K562 (cell line): ENCODE results near the gene KRT14. TPM values are rescaled to one million over a fixed set of nuclear protein-coding genes. Genes with fewer than 3 reads are reported as not detected.

Source experiments
- ATAC-seq: fragments of 200-7000 bp; cut with Tn5 transposase; 3 replicates; pipeline ENCODE4 v1.9.1; 2020; ENCODE audit warnings: moderate library complexity
- BruUV-seq: library from RNA; stranded (reverse); fragments of 400-500 nt; replicated peaks from 2 replicates; lab custom pipeline; 2021; lab: Mats Ljungman, UMichigan
- CTCF ChIA-PET: fragments of 300-600 bp; formaldehyde crosslinking; extraction: SDS; loops from one replicate; lab custom pipeline; 2021; ENCODE audit warnings: low intra/inter-chr PET ratio; lab: Yijun Ruan, JAX
- POLR2A ChIA-PET: fragments of 300-600, 350-650 bp; sonication (Branson Sonifier 250); formaldehyde crosslinking; extraction: SDS; loops from one replicate; lab custom pipeline; 2021; ENCODE audit warnings: antibody characterized with exemption, inconsistent platforms; lab: Yijun Ruan, JAX
- DNase-seq, 4 experiments: peaks; one replicate each; pipeline versions ENCODE4 v3.0.0 to v3.0.0-alpha.2; 2011 to 2018; ENCODE audit warnings: low spot score in 3 of 4, mixed read lengths in 3 of 4; ENCODE audit errors: extremely low read depth in 1 of 4
- FAIRE-seq: peaks from 2 replicates; lab custom pipeline; 2011; peaks lifted over from hg19 to GRCh38; lab: Jason Lieb, UNC
- H2AFZ ChIP-seq: 2 replicates; pipeline ENCODE4 v1.6.0; 2011; ENCODE audit warnings: low read depth, low read length, control low read depth, inconsistent platforms
- H3K27ac ChIP-seq: fragments of 200-600 bp; 3 replicates; pipeline ENCODE4 v1.8.0; 2011; ENCODE audit warnings: low read depth, mild to moderate bottlenecking, control low read depth, inconsistent platforms, low read length, moderate library complexity, mixed read lengths; ENCODE audit errors: extremely low read depth
- H3K27me3 ChIP-seq, 2 experiments: fragments of 300-600 bp in 1 of 2; 2 replicates in 1 of 2; 3 replicates in 1 of 2; pipeline versions ENCODE4 v1.6.0 to v1.8.0; 2011; ENCODE audit warnings: inconsistent platforms in 2 of 2, low read length in 2 of 2, mild to moderate bottlenecking in 1 of 2, mixed read lengths in 1 of 2, moderate library complexity in 1 of 2; ENCODE audit not compliant: control insufficient read depth in 2 of 2, insufficient read depth in 2 of 2
- H3K36me3 ChIP-seq: fragments of 300-600 bp; 3 replicates; pipeline ENCODE4 v1.8.0; 2011; ENCODE audit warnings: mild to moderate bottlenecking, low read length, inconsistent platforms; ENCODE audit not compliant: control insufficient read depth, insufficient read depth
- H3K4me1 ChIP-seq, 2 experiments: fragments of 200-600 bp in 1 of 2; replicated peaks in 1 of 2; 2 replicates in 1 of 2; 3 replicates in 1 of 2; pipeline versions ENCODE4 v1.5.1 to v1.8.0; 2011; ENCODE audit warnings: inconsistent platforms in 2 of 2, low read length in 2 of 2, mild to moderate bottlenecking in 1 of 2, mixed read lengths in 1 of 2, moderate library complexity in 1 of 2; ENCODE audit not compliant: control insufficient read depth in 2 of 2, insufficient read depth in 2 of 2
- H3K4me2 ChIP-seq: 2 replicates; pipeline ENCODE4 v1.6.1; 2011; ENCODE audit warnings: low read length, control low read depth, inconsistent platforms, mixed read lengths; ENCODE audit not compliant: insufficient read depth
- H3K4me3 ChIP-seq: fragments of 200-600 bp; sonication (generic), shearing (Covaris generic); 2 replicates; pipeline ENCODE4 v1.5.1; 2016; ENCODE audit warnings: control low read depth, inconsistent platforms
- H3K79me2 ChIP-seq: fragments of 200-600 bp; 3 replicates; pipeline ENCODE4 v1.8.0; 2011; ENCODE audit warnings: low read length, inconsistent platforms; ENCODE audit not compliant: control insufficient read depth, insufficient read depth
- H3K9ac ChIP-seq, 2 experiments: 2 replicates each; pipeline versions ENCODE4 v1.6.0 to v1.6.1; 2011; ENCODE audit warnings: low read depth in 2 of 2, low read length in 2 of 2, control low read depth in 1 of 2, inconsistent platforms in 1 of 2, mild to moderate bottlenecking in 1 of 2, mixed read lengths in 1 of 2; ENCODE audit not compliant: insufficient read depth in 1 of 2
- H3K9me1 ChIP-seq: one replicate; pipeline ENCODE4 v1.6.0; 2011; ENCODE audit warnings: inconsistent platforms, mild to moderate bottlenecking, low read length, moderate library complexity; ENCODE audit not compliant: control insufficient read depth, insufficient read depth
- H3K9me3 ChIP-seq: replicated peaks from 2 replicates; pipeline ENCODE4 v1.5.1; 2011; ENCODE audit warnings: low read depth, low read length, inconsistent platforms; ENCODE audit not compliant: control insufficient read depth, insufficient read depth
- H4K20me1 ChIP-seq: replicated peaks from 2 replicates; pipeline ENCODE4 v1.6.1; 2011; ENCODE audit warnings: low read length, inconsistent platforms, mixed read lengths; ENCODE audit not compliant: control insufficient read depth, insufficient read depth
- CEBPB ChIP-seq: fragments of 450-650 bp; IDR thresholded peaks from 2 replicates; pipeline ENCODE4 v1.6.1; 2016; ENCODE audit warnings: missing genetic modification characterization, missing compliant biosample characterization
- RB1 ChIP-seq: fragments of 450-650 bp; IDR thresholded peaks from 2 replicates; pipeline ENCODE4 v1.6.1; 2017; ENCODE audit warnings: low read depth, mild to moderate bottlenecking
- WGBS: fragments of 100-300 bp; shearing (Covaris generic); methylation state at CpG from one replicate; pipeline ENCODE4 v1.1.6; 2016; ENCODE audit warnings: low coverage, mixed read lengths; ENCODE audit not compliant: insufficient coverage; ENCODE audit errors: missing lambda C conversion rate; 5-methylcytosine and 5-hydroxymethylcytosine counted together
- in situ Hi-C: fragments of 300-500 bp; cut with MboI; formaldehyde crosslinking; loops from 4 replicates; pipeline ENCODE4 v1.15.0; 2018; ENCODE audit warnings: inconsistent platforms, mixed read lengths
- intact Hi-C: fragments of 100-400 bp; cut with micrococcal nuclease; formaldehyde crosslinking; loops from 2 replicates; pipeline ENCODE4 v1.14.2; 2022
- polyA plus RNA-seq, 8 experiments: library from polyadenylated mRNA; depleted of rRNA in 4 of 8; stranded (reverse) in 5 of 8; unstranded in 3 of 8; fragments of >200 nt; fragmentation: Nextera tagmentation in 2 of 8; fragmentation: Illumina TruSeq in 1 of 8; extraction: Ambion mirVana in 2 of 8; extraction: Trizol in 1 of 8; gene quantifications; 2 replicates each; pipeline versions ENCODE4 v1.2.1 to v1.2.3, GENCODE V29; 2011 to 2014; ENCODE audit warnings: inconsistent platforms in 1 of 8, missing spikeins in 1 of 8
- total RNA-seq, 7 experiments: library from RNA; depleted of rRNA in 6 of 7; stranded (reverse); fragments of >200 nt in 6 of 7; fragmentation: Illumina TruSeq in 2 of 7; extraction: Trizol in 2 of 7; gene quantifications; 2 replicates each; pipeline versions ENCODE4 v1.2.1 to v1.2.3, GENCODE V29; 2011 to 2021; ENCODE audit warnings: low replicate concordance in 1 of 7
- TF ChIP-seq, protein P1 (sequence below), 2 experiments: fragments of 450-650 bp in 1 of 2; sonication (generic) in 1 of 2; formaldehyde crosslinking in 1 of 2; IDR thresholded peaks in 1 of 2; conservative IDR thresholded peaks in 1 of 2; 2 replicates each; pipeline versions ENCODE4 v1.6.1 to v1.8.1; 2016 to 2023; ENCODE audit warnings: mild to moderate bottlenecking in 2 of 2, moderate library complexity in 2 of 2, inconsistent platforms in 1 of 2, missing genetic modification reagents in 1 of 2

KRT14 gene
- total and polyA plus RNA-seq, 9 of the 15 experiments (the other 6 are each of a cell fraction or from before 2014, with no cell fraction given), result 0.22 TPM; not detected in 8

DNA sequence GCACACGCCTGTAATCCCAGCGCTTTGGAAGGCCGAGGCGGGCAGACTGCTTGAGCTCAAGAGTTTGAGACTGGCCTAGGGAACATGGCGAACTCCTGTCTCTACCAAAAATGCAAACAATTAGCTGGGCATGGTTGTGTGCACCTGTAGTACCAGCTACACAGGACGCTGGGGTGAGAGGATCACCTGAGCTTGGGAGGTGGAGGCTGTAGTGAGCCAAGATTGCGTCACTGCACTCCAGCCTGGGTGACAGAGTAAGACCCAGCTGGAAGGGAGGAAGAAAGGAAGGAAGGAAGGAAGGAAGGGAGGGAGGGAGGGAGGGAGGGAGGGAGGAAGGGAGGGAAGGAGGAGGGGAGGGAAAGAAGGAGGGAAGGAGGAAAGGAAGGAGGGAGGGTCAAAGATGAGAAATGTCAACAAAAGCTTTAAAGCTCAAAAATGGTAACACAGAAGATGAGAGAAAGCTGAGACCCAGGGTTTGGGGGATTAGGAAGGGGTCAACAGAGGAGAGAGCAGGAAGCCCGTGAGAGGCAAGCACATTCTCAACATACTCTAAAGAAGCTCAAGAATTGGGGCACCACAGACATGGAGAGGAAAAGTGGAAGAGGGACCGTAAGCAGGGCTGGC lies 53.6 kb downstream of the KRT14 start:
- no peaks in the 10 kb centered on the region for H3K9me1 ChIP-seq
- no peak for FAIRE-seq
- H3K4me2 ChIP-seq, result no peak overlapping the region
- no peak overlapping the region for H3K9ac ChIP-seq
- TF ChIP-seq CEBPB (tag) (peak; percentile 62; the same call in 1 of the 2 replicates), RB1 (no peak)
- TF ChIP-seq, protein P1, sequence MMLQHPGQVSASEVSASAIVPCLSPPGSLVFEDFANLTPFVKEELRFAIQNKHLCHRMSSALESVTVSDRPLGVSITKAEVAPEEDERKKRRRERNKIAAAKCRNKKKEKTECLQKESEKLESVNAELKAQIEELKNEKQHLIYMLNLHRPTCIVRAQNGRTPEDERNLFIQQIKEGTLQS (IDR thresholded peaks at IDR 0.05), result peak; percentile 51; the same call in 1 of the 2 replicates
- TF ChIP-seq, protein P1 (CRISPR knock-in tag; conservative IDR thresholded peaks at IDR 0.05), result no peak
- ChIA-PET POLR2A (interaction anchor here (0.6 to 1.6 kb wide), 4 partner anchors 10 to 498 kb away, joined by 3 to 8 read pairs (median 6); partner anchors contain the start of gene KRTAP1-3), CTCF (no interaction called here)
- H3K4me1 ChIP-seq, result peaks cover 39 to 44% of the 10 kb centered on the region in 2 experiments
- 64% methylated on average over 4 of the region's 9 CpGs for WGBS
- peaks cover 9% of the 10 kb centered on the region; the same call in 2 of the 3 replicates for H3K79me2 ChIP-seq
- H3K9me3 ChIP-seq, result no peaks in the 10 kb centered on the region
- intact Hi-C loops (no loop called here), in situ Hi-C loops (no loop called here)
- H3K27me3 ChIP-seq, result no peaks in the 10 kb centered on the region
- no peak for ATAC-seq
- no peak overlapping the region for H3K27ac ChIP-seq
- H4K20me1 ChIP-seq, result no peaks in the 10 kb centered on the region
- H3K36me3 ChIP-seq, result no peaks in the 10 kb centered on the region
- BruUV-seq, result no TSS peak
- H3K4me3 ChIP-seq, result no peak overlapping the region
- H2AFZ ChIP-seq, result 0 out of 2 replicates have a peak overlapping the region, but pooled peaks have one; percentile 5
- no peak for DNase-seq

Other genes starting within 250 kb of the KRT14 start
Only the 7 nearest of the 22 such genes appear.
- gene KRT36, start 97.0 kb downstream of the KRT14 start, total RNA-seq (2014; rRNA removed), result not detected in 2 replicates
- gene KRT36, start 97.0 kb downstream of the KRT14 start, total RNA-seq (2014; rRNA removed; fragmentation: Illumina TruSeq; extraction: Trizol), result not detected in 2 replicates
- gene KRT36, start 97.0 kb downstream of the KRT14 start, total RNA-seq (2015; rRNA removed; fragmentation: Illumina TruSeq; extraction: Trizol), result not detected in 2 replicates
- gene KRT36, start 97.0 kb downstream of the KRT14 start, total RNA-seq (2021), result not detected in 2 replicates
- 0.04 TPM in 2 replicates for gene KRT36, start 97.0 kb downstream of the KRT14 start, polyA plus RNA-seq (2011; rRNA removed)
- not detected in 2 replicates for gene KRT36, start 97.0 kb downstream of the KRT14 start, polyA plus RNA-seq (2014; fragmentation: Illumina TruSeq; extraction: Trizol)
- not detected for gene KRT36, start 97.0 kb downstream of the KRT14 start, polyA plus RNA-seq (2014; fragmentation: Nextera tagmentation; extraction: Ambion mirVana)
- not detected in 2 replicates for gene KRT36, start 97.0 kb downstream of the KRT14 start, polyA plus RNA-seq (2014; rRNA removed)
- gene KRT13, start 81.3 kb downstream of the KRT14 start, total RNA-seq (2014; rRNA removed), result 1.1 TPM in 1 of 2 replicates, not detected in the other
- not detected in 2 replicates for gene KRT13, start 81.3 kb downstream of the KRT14 start, total RNA-seq (2014; rRNA removed; fragmentation: Illumina TruSeq; extraction: Trizol)
- 0.11 TPM in 1 of 2 replicates, not detected in the other for gene KRT13, start 81.3 kb downstream of the KRT14 start, total RNA-seq (2015; rRNA removed; fragmentation: Illumina TruSeq; extraction: Trizol)
- gene KRT13, start 81.3 kb downstream of the KRT14 start, total RNA-seq (2021), result 0.22 TPM in 1 of 2 replicates, not detected in the other
- gene KRT13, start 81.3 kb downstream of the KRT14 start, polyA plus RNA-seq (2011; rRNA removed), result 0.16 and 0.26 TPM in 2 replicates
- 0.30 TPM in 1 of 2 replicates, not detected in the other for gene KRT13, start 81.3 kb downstream of the KRT14 start, polyA plus RNA-seq (2014; fragmentation: Illumina TruSeq; extraction: Trizol)
- gene KRT13, start 81.3 kb downstream of the KRT14 start, polyA plus RNA-seq (2014; fragmentation: Nextera tagmentation; extraction: Ambion mirVana), result under 1 TPM in 1 of 2 experiments, not detected in 1; 0.13 TPM
- gene KRT13, start 81.3 kb downstream of the KRT14 start, polyA plus RNA-seq (2014; rRNA removed), result 0.28 TPM in 1 of 2 replicates, not detected in the other
- gene KRT15, start 68.0 kb downstream of the KRT14 start, total RNA-seq (2014; rRNA removed), result 0.37 and 2.4 TPM in 2 replicates
- gene KRT15, start 68.0 kb downstream of the KRT14 start, total RNA-seq (2014; rRNA removed; fragmentation: Illumina TruSeq; extraction: Trizol), result 0.44 and 0.89 TPM in 2 replicates
- gene KRT15, start 68.0 kb downstream of the KRT14 start, total RNA-seq (2015; rRNA removed; fragmentation: Illumina TruSeq; extraction: Trizol), result 0.29 and 0.68 TPM in 2 replicates
- 0.34 and 0.95 TPM in 2 replicates for gene KRT15, start 68.0 kb downstream of the KRT14 start, total RNA-seq (2021)
- 2.1 and 4.4 TPM in 2 replicates for gene KRT15, start 68.0 kb downstream of the KRT14 start, polyA plus RNA-seq (2011; rRNA removed)
- 0.49 and 1.1 TPM in 2 replicates for gene KRT15, start 68.0 kb downstream of the KRT14 start, polyA plus RNA-seq (2014; fragmentation: Illumina TruSeq; extraction: Trizol)
- gene KRT15, start 68.0 kb downstream of the KRT14 start, polyA plus RNA-seq (2014; fragmentation: Nextera tagmentation; extraction: Ambion mirVana), result under 1 TPM; 0.28 to 0.60 TPM
- 0.56 and 2.0 TPM in 2 replicates for gene KRT15, start 68.0 kb downstream of the KRT14 start, polyA plus RNA-seq (2014; rRNA removed)
- gene KRT19, start 58.6 kb downstream of the KRT14 start, total RNA-seq (2014; rRNA removed), result 120 and 137 TPM in 2 replicates
- gene KRT19, start 58.6 kb downstream of the KRT14 start, total RNA-seq (2014; rRNA removed; fragmentation: Illumina TruSeq; extraction: Trizol), result 25.8 and 41.2 TPM in 2 replicates
- 91.7 and 92.6 TPM in 2 replicates for gene KRT19, start 58.6 kb downstream of the KRT14 start, total RNA-seq (2015; rRNA removed; fragmentation: Illumina TruSeq; extraction: Trizol)
- 151 TPM in 2 replicates for gene KRT19, start 58.6 kb downstream of the KRT14 start, total RNA-seq (2021)
- 96.3 and 121 TPM in 2 replicates for gene KRT19, start 58.6 kb downstream of the KRT14 start, polyA plus RNA-seq (2011; rRNA removed)
- gene KRT19, start 58.6 kb downstream of the KRT14 start, polyA plus RNA-seq (2014; fragmentation: Illumina TruSeq; extraction: Trizol), result 66.5 and 76.7 TPM in 2 replicates
- gene KRT19, start 58.6 kb downstream of the KRT14 start, polyA plus RNA-seq (2014; fragmentation: Nextera tagmentation; extraction: Ambion mirVana), result 10 to 100 TPM; 18.5 to 21.5 TPM
- gene KRT19, start 58.6 kb downstream of the KRT14 start, polyA plus RNA-seq (2014; rRNA removed), result 80.2 and 104 TPM in 2 replicates
- not detected in 2 replicates for gene KRT9, start 14.8 kb downstream of the KRT14 start, total RNA-seq (2014; rRNA removed)
- not detected in 2 replicates for gene KRT9, start 14.8 kb downstream of the KRT14 start, total RNA-seq (2014; rRNA removed; fragmentation: Illumina TruSeq; extraction: Trizol)
- not detected in 2 replicates for gene KRT9, start 14.8 kb downstream of the KRT14 start, total RNA-seq (2015; rRNA removed; fragmentation: Illumina TruSeq; extraction: Trizol)
- gene KRT9, start 14.8 kb downstream of the KRT14 start, total RNA-seq (2021), result not detected in 2 replicates
- gene KRT9, start 14.8 kb downstream of the KRT14 start, polyA plus RNA-seq (2011; rRNA removed), result not detected in 2 replicates
- not detected in 2 replicates for gene KRT9, start 14.8 kb downstream of the KRT14 start, polyA plus RNA-seq (2014; fragmentation: Illumina TruSeq; extraction: Trizol)
- gene KRT9, start 14.8 kb downstream of the KRT14 start, polyA plus RNA-seq (2014; fragmentation: Nextera tagmentation; extraction: Ambion mirVana), result under 1 TPM in 1 of 2 experiments, not detected in 1; 0.03 TPM
- not detected in 2 replicates for gene KRT9, start 14.8 kb downstream of the KRT14 start, polyA plus RNA-seq (2014; rRNA removed)
- not detected in 2 replicates for gene KRT16, start 25.9 kb upstream of the KRT14 start, total RNA-seq (2014; rRNA removed)
- not detected in 2 replicates for gene KRT16, start 25.9 kb upstream of the KRT14 start, total RNA-seq (2014; rRNA removed; fragmentation: Illumina TruSeq; extraction: Trizol)
- not detected in 2 replicates for gene KRT16, start 25.9 kb upstream of the KRT14 start, total RNA-seq (2015; rRNA removed; fragmentation: Illumina TruSeq; extraction: Trizol)
- not detected in 2 replicates for gene KRT16, start 25.9 kb upstream of the KRT14 start, total RNA-seq (2021)
- 0.04 TPM in 1 of 2 replicates, not detected in the other for gene KRT16, start 25.9 kb upstream of the KRT14 start, polyA plus RNA-seq (2011; rRNA removed)
- gene KRT16, start 25.9 kb upstream of the KRT14 start, polyA plus RNA-seq (2014; fragmentation: Illumina TruSeq; extraction: Trizol), result not detected in 2 replicates
- not detected for gene KRT16, start 25.9 kb upstream of the KRT14 start, polyA plus RNA-seq (2014; fragmentation: Nextera tagmentation; extraction: Ambion mirVana)
- not detected in 2 replicates for gene KRT16, start 25.9 kb upstream of the KRT14 start, polyA plus RNA-seq (2014; rRNA removed)
- 0.23 TPM in 1 of 2 replicates, not detected in the other for gene KRT17, start 37.7 kb upstream of the KRT14 start, total RNA-seq (2014; rRNA removed)
- gene KRT17, start 37.7 kb upstream of the KRT14 start, total RNA-seq (2014; rRNA removed; fragmentation: Illumina TruSeq; extraction: Trizol), result not detected in 2 replicates
- not detected in 2 replicates for gene KRT17, start 37.7 kb upstream of the KRT14 start, total RNA-seq (2015; rRNA removed; fragmentation: Illumina TruSeq; extraction: Trizol)
- gene KRT17, start 37.7 kb upstream of the KRT14 start, total RNA-seq (2021), result not detected in 2 replicates
- gene KRT17, start 37.7 kb upstream of the KRT14 start, polyA plus RNA-seq (2011; rRNA removed), result 0.16 and 0.25 TPM in 2 replicates
- gene KRT17, start 37.7 kb upstream of the KRT14 start, polyA plus RNA-seq (2014; fragmentation: Illumina TruSeq; extraction: Trizol), result not detected in 2 replicates
- not detected for gene KRT17, start 37.7 kb upstream of the KRT14 start, polyA plus RNA-seq (2014; fragmentation: Nextera tagmentation; extraction: Ambion mirVana)
- gene KRT17, start 37.7 kb upstream of the KRT14 start, polyA plus RNA-seq (2014; rRNA removed), result not detected in 2 replicates